Hindlimb muscle (tissue), 1 donor: ENCODE measurements around the gene OGFR. TPM values are rescaled to one million over a fixed set of nuclear protein-coding genes. Genes with fewer than 3 reads are reported as not detected.

ENCODE experiments used
- DNase-seq: peaks from one replicate; pipeline ENCODE4 v3.0.0-alpha.2; 2013
- polyA plus RNA-seq: library from polyadenylated mRNA; unstranded; fragments of 120-200 nt; gene quantifications from one replicate; pipeline ENCODE4 v1.2.1, GENCODE V29; 2013; ENCODE audit not compliant: insufficient read length

OGFR gene
- polyA plus RNA-seq, 1 donor, result 21.9 TPM

GRCh38 chr20:62861726-62862336, 57.2 kb downstream of the OGFR start, which contains the start of gene TCFL5:
TCFL5 (minus strand) TSS chr20:62861822; CDS start chr20:62861670, 152 bp downstream.
- peak; percentile 84 for DNase-seq

Other genes starting within 250 kb of the OGFR start
- gene SLCO4A1, start 162.3 kb upstream of the OGFR start, polyA plus RNA-seq, result 0.26 TPM
- 0.10 TPM for gene NTSR1, start 96.0 kb upstream of the OGFR start, polyA plus RNA-seq
- gene MRGBP, start 8.4 kb upstream of the OGFR start, polyA plus RNA-seq, result 9.1 TPM
- 10.6 TPM for gene COL9A3, start 12.2 kb downstream of the OGFR start, polyA plus RNA-seq
- gene TCFL5, start 57.0 kb downstream of the OGFR start, polyA plus RNA-seq, result 8.8 TPM
- 40.0 TPM for gene DIDO1, start 121.7 kb downstream of the OGFR start, polyA plus RNA-seq
- 30.3 TPM for gene GID8, start 133.3 kb downstream of the OGFR start, polyA plus RNA-seq
- gene SLC17A9, start 147.9 kb downstream of the OGFR start, polyA plus RNA-seq, result 1.7 TPM
- gene BHLHE23, start 202.1 kb downstream of the OGFR start, polyA plus RNA-seq, result not detected